H1 (cell line): ENCODE data around the gene PCDHB6. TPM values are rescaled to one million over a fixed set of nuclear protein-coding genes. Genes with fewer than 3 reads are reported as not detected.
"Not testable (repeated sequence)": the region's sequence is repeated elsewhere in the genome, so short reads cannot be mapped to it uniquely, and the experiment has no call there.

Experiments
- CTCF ChIA-PET: fragments of 300-600 bp; sonication (Branson Sonifier 250); formaldehyde crosslinking; loops from one replicate; lab custom pipeline; 2021; ENCODE audit not compliant: partially characterized antibody; lab: Charles Lee
- POLR2A ChIA-PET: fragments of 300-600 bp; sonication (Branson Sonifier 250); formaldehyde crosslinking; loops from one replicate; lab custom pipeline; 2021; ENCODE audit warnings: inconsistent platforms; ENCODE audit not compliant: partially characterized antibody; lab: Charles Lee
- DNase-seq, 2 experiments: peaks; one replicate each; pipeline versions ENCODE4 v3.0.0 to v3.0.0-alpha.2; 2010 to 2022; ENCODE audit warnings: low spot score in 2 of 2, low read depth in 1 of 2, mixed read lengths in 1 of 2
- FAIRE-seq: peaks from 2 replicates; lab custom pipeline; 2011; peaks lifted over from hg19 to GRCh38; lab: Jason Lieb, UNC
- H2AFZ ChIP-seq: 2 replicates; pipeline ENCODE4 v1.8.1; 2012; ENCODE audit warnings: low read length, inconsistent platforms
- H2AK5ac ChIP-seq: 2 replicates; pipeline ENCODE4 v1.6.1; 2013; ENCODE audit warnings: low read depth, low read length
- H2BK120ac ChIP-seq: replicated peaks from 2 replicates; pipeline ENCODE3; 2013; ENCODE audit warnings: low read depth, low read length, inconsistent platforms
- H2BK12ac ChIP-seq: 2 replicates; pipeline ENCODE4 v1.6.1; 2013; ENCODE audit warnings: low read depth, low read length
- H2BK15ac ChIP-seq: 2 replicates; pipeline ENCODE4 v1.6.1; 2013; ENCODE audit warnings: low read length
- H2BK20ac ChIP-seq: 2 replicates; pipeline ENCODE4 v1.6.1; 2013; ENCODE audit warnings: low read length
- H2BK5ac ChIP-seq: 2 replicates; pipeline ENCODE4 v1.6.1; 2013; ENCODE audit warnings: low read depth, low read length
- H3K14ac ChIP-seq: 2 replicates; pipeline ENCODE4 v1.6.1; 2013; ENCODE audit warnings: inconsistent platforms; ENCODE audit not compliant: insufficient read length
- H3K18ac ChIP-seq: 2 replicates; pipeline ENCODE4 v1.6.1; 2013; ENCODE audit warnings: low read length; ENCODE audit errors: extremely low read depth
- H3K23ac ChIP-seq: 2 replicates; pipeline ENCODE4 v1.6.1; 2013; ENCODE audit warnings: inconsistent platforms; ENCODE audit not compliant: insufficient read length
- H3K23me2 ChIP-seq: 2 replicates; pipeline ENCODE4 v1.6.1; 2013; ENCODE audit warnings: low read depth, low read length
- H3K27ac ChIP-seq: 2 replicates; pipeline ENCODE4 v1.6.1; 2011; ENCODE audit warnings: low read depth, low read length, inconsistent platforms
- H3K27me3 ChIP-seq, 4 experiments: replicated peaks in 1 of 4; 1 replicate in 1 of 4; 2 replicates in 3 of 4; pipeline versions ENCODE4 v1.6.1 to v1.8.1; 2011 to 2013; ENCODE audit warnings: low read length in 3 of 4, mild to moderate bottlenecking in 3 of 4, inconsistent platforms in 2 of 4, mixed read lengths in 2 of 4, moderate library complexity in 1 of 4; ENCODE audit not compliant: control insufficient read depth in 3 of 4, insufficient read depth in 3 of 4; ENCODE audit errors: extremely low read depth in 1 of 4
- H3K36me3 ChIP-seq, 4 experiments: 2 replicates each; pipeline versions ENCODE4 v1.6.1 to v1.8.1; 2011 to 2013; ENCODE audit warnings: mild to moderate bottlenecking in 4 of 4, low read length in 3 of 4, moderate library complexity in 2 of 4, control low read depth in 1 of 4, inconsistent platforms in 1 of 4; ENCODE audit not compliant: insufficient read depth in 4 of 4, control insufficient read depth in 2 of 4
- H3K4ac ChIP-seq: replicated peaks from 2 replicates; pipeline ENCODE3; 2013; ENCODE audit warnings: low read length, low read depth, mixed read lengths, inconsistent platforms; ENCODE audit not compliant: insufficient read length
- H3K4me1 ChIP-seq, 4 experiments: replicated peaks in 1 of 4; 1 replicate in 1 of 4; 2 replicates in 3 of 4; pipeline versions ENCODE4 v1.6.1 to v1.8.1; 2011 to 2013; ENCODE audit warnings: low read length in 3 of 4, inconsistent platforms in 2 of 4, mixed read lengths in 1 of 4; ENCODE audit not compliant: insufficient read depth in 4 of 4, control insufficient read depth in 3 of 4
- H3K4me2 ChIP-seq, 2 experiments: 2 replicates each; pipeline versions ENCODE4 v1.6.1 to v1.8.1; 2011 to 2013; ENCODE audit warnings: low read depth in 2 of 2, low read length in 2 of 2, control low read depth in 1 of 2, inconsistent platforms in 1 of 2, mild to moderate bottlenecking in 1 of 2; ENCODE audit not compliant: insufficient read depth in 1 of 2
- H3K4me3 ChIP-seq, 4 experiments: fragments of 200-600, 300-600 bp in 1 of 4; sonication (generic), shearing (Covaris generic), sonication (Bioruptor Twin) in 1 of 4; 2 replicates each; pipeline versions ENCODE4 v1.5.1 to v1.8.1; 2011 to 2016; ENCODE audit warnings: low read length in 4 of 4, low read depth in 3 of 4, control low read depth in 2 of 4, inconsistent platforms in 2 of 4, mild to moderate bottlenecking in 2 of 4, mixed read lengths in 1 of 4, moderate library complexity in 1 of 4; ENCODE audit not compliant: insufficient read depth in 2 of 4; ENCODE audit errors: extremely low read depth in 1 of 4
- H3K56ac ChIP-seq: replicated peaks from 2 replicates; pipeline ENCODE3; 2013; ENCODE audit warnings: low read depth, mild to moderate bottlenecking, mixed read lengths, low read length, inconsistent platforms; ENCODE audit not compliant: insufficient read length
- H3K79me1 ChIP-seq: 2 replicates; pipeline ENCODE4 v1.6.1; 2013; ENCODE audit warnings: low read depth, low read length, control low read depth
- H3K79me2 ChIP-seq, 2 experiments: 2 replicates each; pipeline versions ENCODE4 v1.6.1 to v1.8.1; 2012 to 2013; ENCODE audit warnings: low read length in 2 of 2, mild to moderate bottlenecking in 2 of 2, inconsistent platforms in 1 of 2; ENCODE audit not compliant: insufficient read depth in 2 of 2, control insufficient read depth in 1 of 2
- H3K9ac ChIP-seq, 4 experiments: replicated peaks in 1 of 4; 1 replicate in 1 of 4; 2 replicates in 3 of 4; pipeline versions ENCODE4 v1.6.1 to v1.8.1; 2011 to 2013; ENCODE audit warnings: low read depth in 3 of 4, low read length in 3 of 4, control low read depth in 2 of 4, mild to moderate bottlenecking in 2 of 4, moderate library complexity in 2 of 4, inconsistent platforms in 1 of 4; ENCODE audit errors: extremely low read depth in 1 of 4
- H3K9me3 ChIP-seq, 2 experiments: 2 replicates each; pipeline versions ENCODE4 v1.6.1 to v1.8.1; 2012 to 2013; ENCODE audit warnings: mild to moderate bottlenecking in 2 of 2, moderate library complexity in 2 of 2, control low read depth in 1 of 2, inconsistent platforms in 1 of 2, low read depth in 1 of 2, low read length in 1 of 2, mixed read lengths in 1 of 2; ENCODE audit not compliant: insufficient read depth in 2 of 2
- H4K20me1 ChIP-seq, 2 experiments: replicated peaks in 1 of 2; 2 replicates each; pipeline versions ENCODE3 to v1.8.1; 2011 to 2013; ENCODE audit warnings: inconsistent platforms in 2 of 2, low read length in 2 of 2, mild to moderate bottlenecking in 1 of 2; ENCODE audit not compliant: insufficient read depth in 2 of 2, control insufficient read depth in 1 of 2
- H4K5ac ChIP-seq: 2 replicates; pipeline ENCODE4 v1.6.1; 2013; ENCODE audit warnings: low read length, low read depth, mixed read lengths, inconsistent platforms; ENCODE audit not compliant: insufficient read length
- H4K8ac ChIP-seq: 2 replicates; pipeline ENCODE4 v1.8.0; 2013; ENCODE audit warnings: mild to moderate bottlenecking, moderate library complexity, low read length, inconsistent platforms; ENCODE audit not compliant: insufficient read depth; ENCODE audit errors: extremely low read depth
- H4K91ac ChIP-seq: replicated peaks from 2 replicates; pipeline ENCODE3; 2013; ENCODE audit warnings: low read length, mixed read lengths, inconsistent platforms; ENCODE audit not compliant: insufficient read length
- WGBS, 2 experiments: shearing (Covaris generic) in 1 of 2; methylation state at CpG; one replicate each; pipeline versions ENCODE4 v1.1.6 to v1.1.7; 2013 to 2015; ENCODE audit warnings: low lambda C conversion rate in 2 of 2, mixed read lengths in 2 of 2, inconsistent platforms in 1 of 2, low coverage in 1 of 2, missing lambda C conversion rate in 1 of 2; ENCODE audit not compliant: insufficient replicate concordance in 2 of 2, insufficient coverage in 1 of 2, insufficient read length in 1 of 2; ENCODE audit errors: extremely low coverage in 1 of 2, missing lambda C conversion rate in 1 of 2; 5-methylcytosine and 5-hydroxymethylcytosine counted together
- polyA plus RNA-seq, 7 experiments: library from polyadenylated mRNA; depleted of rRNA in 3 of 7; stranded (reverse) in 5 of 7; unstranded in 2 of 7; fragments of >200 nt in 5 of 7; fragments of 200-250 nt in 2 of 7; gene quantifications; 1 replicate in 5 of 7; 2 replicates in 1 of 7; 4 replicates in 1 of 7; pipeline versions ENCODE4 v1.2.1 to v1.2.3, GENCODE V29; 2011 to 2013; ENCODE audit warnings: missing spikeins in 2 of 7, mixed read lengths in 2 of 7
- total RNA-seq: library from RNA; stranded (reverse); fragmentation: NEBNext Ultra II Directional; extraction: Animal tissue kit (Norgen Biotek cat#: 25700); gene quantifications from 2 replicates; pipeline ENCODE4 v1.2.1, GENCODE V29; 2021

PCDHB6 gene
- total and polyA plus RNA-seq, 2 of the 8 experiments (the other 6 are each of a cell fraction or from before 2014, with no cell fraction given) = 0.28 to 0.29 TPM

DNA sequence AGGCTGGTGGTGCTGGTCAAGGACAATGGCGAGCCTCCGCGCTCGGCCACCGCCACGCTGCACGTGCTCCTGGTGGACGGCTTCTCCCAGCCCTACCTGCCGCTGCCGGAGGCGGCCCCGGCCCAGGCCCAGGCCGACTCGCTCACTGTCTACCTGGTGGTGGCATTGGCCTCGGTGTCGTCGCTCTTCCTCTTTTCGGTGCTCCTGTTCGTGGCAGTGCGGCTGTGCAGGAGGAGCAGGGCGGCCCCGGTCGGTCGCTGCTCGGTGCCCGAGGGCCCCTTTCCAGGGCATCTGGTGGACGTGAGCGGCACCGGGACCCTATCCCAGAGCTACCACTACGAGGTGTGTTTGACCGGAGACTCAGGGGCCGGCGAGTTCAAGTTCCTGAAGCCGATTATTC is 12.5 kb upstream of the PCDHB6 start:
- H4K8ac ChIP-seq, H2BK12ac ChIP-seq, H3K27me3 ChIP-seq, H3K27ac ChIP-seq, H4K91ac ChIP-seq, H3K23me2 ChIP-seq, POLR2A ChIA-PET, H4K20me1 ChIP-seq, H3K18ac ChIP-seq, H3K4me2 ChIP-seq, H3K14ac ChIP-seq, H3K9ac ChIP-seq, H2AK5ac ChIP-seq, FAIRE-seq, H3K4me1 ChIP-seq, H4K5ac ChIP-seq, DNase-seq, H2BK15ac ChIP-seq, H3K4ac ChIP-seq, H2AFZ ChIP-seq, H2BK20ac ChIP-seq, H2BK120ac ChIP-seq, H3K79me2 ChIP-seq, H3K23ac ChIP-seq, H3K79me1 ChIP-seq, H3K56ac ChIP-seq, H3K4me3 ChIP-seq, H2BK5ac ChIP-seq: not testable (repeated sequence)
- 97% methylated on average over 22 of the region's 34 CpGs; no CpG with 5 or more reads in 1 of the 2 experiments for WGBS, 2 experiments
- H3K9me3 ChIP-seq = peaks cover 19 to 31% of the 10 kb centered on the region in 2 experiments
- peaks cover 0 to 12% (median 3%) of the 10 kb centered on the region in 4 experiments; a peak in 3 of 8 replicates for H3K36me3 ChIP-seq
- CTCF ChIA-PET = interaction anchor here (1.0 to 1.8 kb wide), 6 partner anchors 11 to 108 kb away, joined by 3 to 7 read pairs (median 4); partner anchors contain the start of genes PCDHB15, PCDHB3 and PCDHB4
